Neural cell (in vitro differentiated cells): Measurements from ENCODE around the gene LARP7. TPM values are rescaled to one million over a fixed set of nuclear protein-coding genes. Genes with fewer than 3 reads are reported as not detected.

Experiments
- H2AFZ ChIP-seq: fragments of 200-600, 300-800 bp; sonication (generic), shearing (Covaris generic); 2 replicates; pipeline ENCODE4 v1.6.0; 2014; ENCODE audit warnings: low read depth, mild to moderate bottlenecking, antibody characterized with exemption, low read length, moderate library complexity
- H3F3A ChIP-seq: fragments of 200-600 bp; shearing (Covaris generic); 2 replicates; pipeline ENCODE4 v1.6.1; 2016; ENCODE audit warnings: mild to moderate bottlenecking, moderate library complexity, mixed read lengths, antibody characterized with exemption, low read length; ENCODE audit not compliant: insufficient read depth, poor library complexity, severe bottlenecking
- H3K27ac ChIP-seq: fragments of 200-600, 300-800 bp; sonication (generic), shearing (Covaris generic); 2 replicates; pipeline ENCODE4 v1.5.1; 2014; ENCODE audit warnings: mild to moderate bottlenecking, low read length, moderate library complexity
- H3K27me3 ChIP-seq: fragments of 300-800, 200-600 bp; sonication (generic), shearing (Covaris generic); 2 replicates; pipeline ENCODE4 v1.6.0; 2014; ENCODE audit warnings: mild to moderate bottlenecking, low read depth, low read length, moderate library complexity; ENCODE audit not compliant: insufficient read depth
- H3K36me3 ChIP-seq: fragments of 300-800, 200-600 bp; sonication (generic), shearing (Covaris generic); 2 replicates; pipeline ENCODE4 v1.5.1; 2014; ENCODE audit warnings: mild to moderate bottlenecking, antibody characterized with exemption, low read length, moderate library complexity; ENCODE audit not compliant: insufficient read depth
- H3K4me2 ChIP-seq: fragments of 300-800, 200-600 bp; sonication (generic), shearing (Covaris generic); 2 replicates; pipeline ENCODE4 v1.6.0; 2014; ENCODE audit warnings: mild to moderate bottlenecking, low read length
- H3K4me3 ChIP-seq: fragments of 300-800, 200-600 bp; sonication (generic), shearing (Covaris generic); 2 replicates; pipeline ENCODE4 v1.5.1; 2014; ENCODE audit warnings: mild to moderate bottlenecking, low read length, moderate library complexity
- H3K79me2 ChIP-seq: fragments of 200-600 bp; shearing (Covaris generic); replicated peaks from 2 replicates; pipeline ENCODE4 v1.6.0; 2014; ENCODE audit warnings: mild to moderate bottlenecking, low read length, moderate library complexity; ENCODE audit not compliant: insufficient read depth
- H3K9ac ChIP-seq: fragments of 300-800, 200-600 bp; sonication (generic), shearing (Covaris generic); 2 replicates; pipeline ENCODE4 v1.6.1; 2016; ENCODE audit warnings: mild to moderate bottlenecking, low read length, mixed read lengths
- H3K9me2 ChIP-seq: fragments of 200-600 bp; shearing (Covaris generic); 2 replicates; pipeline ENCODE4 v1.6.1; 2016; ENCODE audit warnings: mild to moderate bottlenecking, low read length, mixed read lengths; ENCODE audit not compliant: insufficient read depth
- H3K9me3 ChIP-seq: fragments of 200-600, 300-800 bp; sonication (generic), shearing (Covaris generic); 2 replicates; pipeline ENCODE4 v1.6.1; 2016; ENCODE audit warnings: mild to moderate bottlenecking, mixed run types, low read length, moderate library complexity, mixed read lengths
- H4K20me1 ChIP-seq: fragments of 200-600 bp; shearing (Covaris generic); 2 replicates; pipeline ENCODE4 v1.6.1; 2016; ENCODE audit warnings: mild to moderate bottlenecking, mixed run types; ENCODE audit not compliant: insufficient read depth
- EP300 ChIP-seq: fragments of 450-650 bp; conservative IDR thresholded peaks from 2 replicates; pipeline ENCODE4 v1.6.1; 2014; ENCODE audit warnings: antibody characterized with exemption, mild to moderate bottlenecking, moderate library complexity; ENCODE audit not compliant: poor library complexity, severe bottlenecking
- EZH2 ChIP-seq: fragments of 200-600, 300-800 bp; shearing (Covaris generic), sonication (generic); IDR thresholded peaks from 2 replicates; pipeline ENCODE4 v1.6.1; 2014; ENCODE audit warnings: antibody characterized with exemption, low read length, borderline replicate concordance, mild to moderate bottlenecking; ENCODE audit not compliant: insufficient read depth, poor library complexity, severe bottlenecking
- MXI1 ChIP-seq: fragments of 450-650 bp; conservative IDR thresholded peaks from 2 replicates; pipeline ENCODE4 v1.6.1; 2014; ENCODE audit warnings: antibody characterized with exemption, mild to moderate bottlenecking; ENCODE audit not compliant: poor library complexity, severe bottlenecking
- POLR2AphosphoS5 ChIP-seq: IDR thresholded peaks from 2 replicates; pipeline ENCODE4 v1.6.1; 2012
- RAD21 ChIP-seq: fragments of 450-650 bp; conservative IDR thresholded peaks from 2 replicates; pipeline ENCODE4 v1.6.1; 2014; ENCODE audit warnings: antibody characterized with exemption, mild to moderate bottlenecking, moderate library complexity
- SMC3 ChIP-seq: fragments of 450-650 bp; conservative IDR thresholded peaks from 2 replicates; pipeline ENCODE4 v1.6.1; 2014; ENCODE audit warnings: antibody characterized with exemption, mild to moderate bottlenecking, moderate library complexity; ENCODE audit not compliant: poor library complexity
- TAF1 ChIP-seq: IDR thresholded peaks from 2 replicates; pipeline ENCODE4 v1.6.1; 2012; ENCODE audit warnings: low read depth
- polyA plus RNA-seq: library from polyadenylated mRNA; depleted of rRNA; stranded (reverse); fragments of >200 nt; gene quantifications from 2 replicates; pipeline ENCODE4 v1.2.3, GENCODE V29; 2014
- TF ChIP-seq, protein P1 (sequence below): fragments of 450-650 bp; IDR thresholded peaks from 2 replicates; pipeline ENCODE4 v1.5.1; 2014; ENCODE audit warnings: antibody characterized with exemption, mild to moderate bottlenecking, moderate library complexity; ENCODE audit not compliant: poor library complexity, severe bottlenecking
- TF ChIP-seq, protein P2 (sequence below): IDR thresholded peaks from 2 replicates; pipeline ENCODE4 v1.6.1; 2012; ENCODE audit warnings: borderline replicate concordance

The LARP7 gene
- polyA plus RNA-seq, 1 donor from 2014 or later: 48.2 TPM

DNA sequence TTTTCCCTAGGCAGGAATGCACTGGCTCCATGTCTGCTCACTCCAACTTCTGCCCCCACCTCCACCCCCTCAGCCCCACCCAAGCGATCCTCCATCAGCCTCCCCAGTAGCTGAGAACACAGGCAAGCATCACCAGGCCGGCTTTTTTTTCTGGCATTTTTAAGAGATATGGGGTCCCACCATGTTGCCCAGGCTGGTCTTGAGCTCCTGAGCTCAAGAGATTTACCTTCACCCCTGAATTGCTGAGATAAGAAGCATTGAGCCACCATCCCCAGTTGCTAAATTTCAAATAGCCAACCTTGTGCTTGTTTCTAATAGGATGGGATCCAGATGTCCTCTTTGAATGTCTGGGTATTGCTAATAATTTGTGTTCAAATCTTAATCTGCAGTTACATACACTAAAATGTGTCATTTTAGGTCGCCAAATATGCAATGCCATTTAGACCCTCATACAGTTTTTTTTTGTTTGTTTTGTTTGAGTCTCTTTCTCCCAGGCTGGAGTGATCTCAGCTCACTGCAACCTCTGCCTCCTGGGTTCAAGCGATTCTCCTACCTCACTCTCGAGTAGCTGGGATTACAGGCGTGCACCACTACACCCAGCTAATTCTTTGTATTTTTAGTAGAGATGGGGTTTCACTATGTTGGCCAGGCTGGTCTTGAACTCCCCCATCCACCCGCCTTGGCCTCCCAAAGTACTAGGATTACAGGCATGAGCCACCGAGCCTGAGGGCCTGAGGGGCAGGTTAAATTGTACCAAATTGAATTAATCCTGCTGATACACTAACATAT is 8.8 kb downstream of the LARP7 start:
- H3K27ac ChIP-seq: no peak overlapping the region
- H4K20me1 ChIP-seq: no peaks in the 10 kb centered on the region
- no peaks in the 10 kb centered on the region for H3K27me3 ChIP-seq
- H3K9me3 ChIP-seq: no peaks in the 10 kb centered on the region
- H3K9me2 ChIP-seq: no peaks in the 10 kb centered on the region
- no peaks in the 10 kb centered on the region for H3K36me3 ChIP-seq
- H3K4me3 ChIP-seq: no peak overlapping the region
- no peaks in the 10 kb centered on the region for H3K79me2 ChIP-seq
- H3K9ac ChIP-seq: no peak overlapping the region
- TF ChIP-seq EZH2 (no peak), EP300 (no peak), RAD21 (no peak), MXI1 (no peak), POLR2AphosphoS5 (no peak), TAF1 (no peak), SMC3 (no peak)
- TF ChIP-seq, protein P1, sequence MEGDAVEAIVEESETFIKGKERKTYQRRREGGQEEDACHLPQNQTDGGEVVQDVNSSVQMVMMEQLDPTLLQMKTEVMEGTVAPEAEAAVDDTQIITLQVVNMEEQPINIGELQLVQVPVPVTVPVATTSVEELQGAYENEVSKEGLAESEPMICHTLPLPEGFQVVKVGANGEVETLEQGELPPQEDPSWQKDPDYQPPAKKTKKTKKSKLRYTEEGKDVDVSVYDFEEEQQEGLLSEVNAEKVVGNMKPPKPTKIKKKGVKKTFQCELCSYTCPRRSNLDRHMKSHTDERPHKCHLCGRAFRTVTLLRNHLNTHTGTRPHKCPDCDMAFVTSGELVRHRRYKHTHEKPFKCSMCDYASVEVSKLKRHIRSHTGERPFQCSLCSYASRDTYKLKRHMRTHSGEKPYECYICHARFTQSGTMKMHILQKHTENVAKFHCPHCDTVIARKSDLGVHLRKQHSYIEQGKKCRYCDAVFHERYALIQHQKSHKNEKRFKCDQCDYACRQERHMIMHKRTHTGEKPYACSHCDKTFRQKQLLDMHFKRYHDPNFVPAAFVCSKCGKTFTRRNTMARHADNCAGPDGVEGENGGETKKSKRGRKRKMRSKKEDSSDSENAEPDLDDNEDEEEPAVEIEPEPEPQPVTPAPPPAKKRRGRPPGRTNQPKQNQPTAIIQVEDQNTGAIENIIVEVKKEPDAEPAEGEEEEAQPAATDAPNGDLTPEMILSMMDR: no peak
- TF ChIP-seq, protein P2, sequence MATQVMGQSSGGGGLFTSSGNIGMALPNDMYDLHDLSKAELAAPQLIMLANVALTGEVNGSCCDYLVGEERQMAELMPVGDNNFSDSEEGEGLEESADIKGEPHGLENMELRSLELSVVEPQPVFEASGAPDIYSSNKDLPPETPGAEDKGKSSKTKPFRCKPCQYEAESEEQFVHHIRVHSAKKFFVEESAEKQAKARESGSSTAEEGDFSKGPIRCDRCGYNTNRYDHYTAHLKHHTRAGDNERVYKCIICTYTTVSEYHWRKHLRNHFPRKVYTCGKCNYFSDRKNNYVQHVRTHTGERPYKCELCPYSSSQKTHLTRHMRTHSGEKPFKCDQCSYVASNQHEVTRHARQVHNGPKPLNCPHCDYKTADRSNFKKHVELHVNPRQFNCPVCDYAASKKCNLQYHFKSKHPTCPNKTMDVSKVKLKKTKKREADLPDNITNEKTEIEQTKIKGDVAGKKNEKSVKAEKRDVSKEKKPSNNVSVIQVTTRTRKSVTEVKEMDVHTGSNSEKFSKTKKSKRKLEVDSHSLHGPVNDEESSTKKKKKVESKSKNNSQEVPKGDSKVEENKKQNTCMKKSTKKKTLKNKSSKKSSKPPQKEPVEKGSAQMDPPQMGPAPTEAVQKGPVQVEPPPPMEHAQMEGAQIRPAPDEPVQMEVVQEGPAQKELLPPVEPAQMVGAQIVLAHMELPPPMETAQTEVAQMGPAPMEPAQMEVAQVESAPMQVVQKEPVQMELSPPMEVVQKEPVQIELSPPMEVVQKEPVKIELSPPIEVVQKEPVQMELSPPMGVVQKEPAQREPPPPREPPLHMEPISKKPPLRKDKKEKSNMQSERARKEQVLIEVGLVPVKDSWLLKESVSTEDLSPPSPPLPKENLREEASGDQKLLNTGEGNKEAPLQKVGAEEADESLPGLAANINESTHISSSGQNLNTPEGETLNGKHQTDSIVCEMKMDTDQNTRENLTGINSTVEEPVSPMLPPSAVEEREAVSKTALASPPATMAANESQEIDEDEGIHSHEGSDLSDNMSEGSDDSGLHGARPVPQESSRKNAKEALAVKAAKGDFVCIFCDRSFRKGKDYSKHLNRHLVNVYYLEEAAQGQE: no peak
- no peak overlapping the region for H3K4me2 ChIP-seq
- no peak overlapping the region for H2AFZ ChIP-seq
- no peaks in the 10 kb centered on the region for H3F3A ChIP-seq

DNA sequence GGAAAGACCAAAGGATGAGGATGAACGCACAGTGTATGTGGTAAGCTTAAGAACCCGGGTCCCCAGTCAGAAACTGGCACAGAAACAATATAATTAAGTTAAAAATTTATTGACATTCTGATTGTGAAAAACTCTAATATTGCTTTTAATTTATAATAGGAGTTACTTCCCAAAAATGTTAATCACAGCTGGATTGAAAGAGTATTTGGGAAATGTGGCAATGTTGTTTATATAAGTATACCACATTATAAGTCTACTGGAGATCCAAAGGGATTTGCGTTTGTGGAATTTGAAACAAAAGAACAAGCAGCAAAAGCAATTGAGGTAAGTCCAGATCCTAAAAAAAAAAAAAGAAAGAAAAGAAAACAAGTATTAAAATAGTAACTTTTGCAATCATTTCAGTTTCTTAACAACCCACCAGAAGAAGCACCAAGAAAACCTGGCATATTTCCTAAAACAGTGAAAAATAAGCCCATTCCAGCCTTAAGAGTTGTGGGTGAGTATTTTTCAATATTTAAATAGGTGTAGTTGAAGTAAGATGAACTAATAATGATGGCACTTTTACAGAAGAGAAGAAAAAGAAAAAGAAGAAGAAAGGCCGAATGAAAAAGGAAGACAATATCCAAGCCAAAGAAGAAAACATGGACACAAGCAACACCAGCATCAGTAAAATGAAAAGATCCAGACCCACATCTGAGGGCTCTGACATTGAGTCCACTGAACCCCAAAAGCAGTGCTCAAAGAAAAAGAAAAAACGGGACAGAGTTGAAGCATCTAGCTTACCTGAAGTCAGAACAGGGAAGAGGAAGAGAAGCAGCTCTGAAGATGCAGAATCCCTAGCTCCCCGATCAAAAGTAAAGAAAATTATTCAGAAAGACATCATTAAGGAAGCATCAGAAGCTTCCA is 9.9 kb downstream of the LARP7 start:
- H3K9me2 ChIP-seq: no peaks in the 10 kb centered on the region
- H4K20me1 ChIP-seq: no peaks in the 10 kb centered on the region
- H3K9me3 ChIP-seq: no peaks in the 10 kb centered on the region
- no peak overlapping the region for H2AFZ ChIP-seq
- H3K4me3 ChIP-seq: no peak overlapping the region
- H3K27me3 ChIP-seq: no peaks in the 10 kb centered on the region
- H3K27ac ChIP-seq: no peak overlapping the region
- H3F3A ChIP-seq: no peaks in the 10 kb centered on the region
- TF ChIP-seq SMC3 (no peak), TAF1 (no peak), MXI1 (no peak), POLR2AphosphoS5 (no peak), EP300 (no peak), RAD21 (no peak), EZH2 (no peak)
- TF ChIP-seq, protein P2: no peak
- TF ChIP-seq, protein P1: no peak
- no peaks in the 10 kb centered on the region for H3K36me3 ChIP-seq
- H3K79me2 ChIP-seq: no peaks in the 10 kb centered on the region
- no peak overlapping the region for H3K9ac ChIP-seq
- no peak overlapping the region for H3K4me2 ChIP-seq
